HPDE6-E6E7 (cell line): ENCODE data around the gene SDCCAG8.

Experiments
- DNase-seq: peaks from one replicate; pipeline ENCODE4 v3.0.0; 2011; ENCODE audit warnings: missing footprints; ENCODE audit errors: extremely low spot score

SDCCAG8 gene

DNA sequence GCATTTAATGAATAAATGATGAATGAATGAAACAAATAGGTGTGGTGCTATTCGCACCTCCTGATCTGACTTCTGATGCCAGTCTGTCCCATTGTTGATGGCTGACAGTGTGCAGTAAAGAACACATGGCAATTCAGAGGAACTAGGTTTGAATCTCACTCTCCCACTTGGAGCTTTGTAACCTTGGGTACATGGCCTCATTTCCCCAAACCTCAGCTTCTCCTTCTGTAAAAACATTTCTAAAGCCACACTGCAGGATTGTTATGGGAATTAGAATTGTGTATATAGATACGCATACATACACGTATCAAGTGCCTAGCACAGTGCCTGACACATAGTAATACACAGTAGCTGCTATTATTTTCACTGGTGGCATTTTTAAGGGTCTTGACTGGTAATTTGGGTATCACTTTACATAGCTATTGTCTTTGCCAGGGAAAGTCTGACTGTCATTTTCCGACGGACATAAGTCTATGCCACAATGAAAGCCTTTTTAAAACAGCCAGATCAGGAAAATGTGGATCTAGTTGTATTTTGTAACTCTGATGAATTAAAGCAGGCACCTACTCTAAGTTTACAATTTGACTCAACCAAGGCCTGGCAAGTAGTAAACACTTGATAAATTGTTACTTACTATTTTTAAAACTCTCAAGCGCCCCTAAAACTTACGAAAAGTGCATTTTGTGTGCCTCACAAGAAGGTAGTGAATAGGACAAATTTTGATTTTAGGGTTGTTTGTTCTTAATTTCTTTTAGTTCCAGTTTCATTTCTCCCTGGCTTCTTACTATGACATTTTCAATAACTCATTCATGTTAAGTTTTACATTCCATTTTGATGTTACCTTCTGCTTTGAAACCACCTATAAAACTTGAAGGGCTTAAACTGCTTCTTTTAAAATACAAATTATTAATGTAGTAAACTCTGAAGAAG is 164.4 kb downstream of the SDCCAG8 start:
- DNase-seq: no peak

- no peak for DNase-seq
Observed at GRCh38 chr1:243420946-243421685, 165.3 kb downstream of the SDCCAG8 start.

DNA sequence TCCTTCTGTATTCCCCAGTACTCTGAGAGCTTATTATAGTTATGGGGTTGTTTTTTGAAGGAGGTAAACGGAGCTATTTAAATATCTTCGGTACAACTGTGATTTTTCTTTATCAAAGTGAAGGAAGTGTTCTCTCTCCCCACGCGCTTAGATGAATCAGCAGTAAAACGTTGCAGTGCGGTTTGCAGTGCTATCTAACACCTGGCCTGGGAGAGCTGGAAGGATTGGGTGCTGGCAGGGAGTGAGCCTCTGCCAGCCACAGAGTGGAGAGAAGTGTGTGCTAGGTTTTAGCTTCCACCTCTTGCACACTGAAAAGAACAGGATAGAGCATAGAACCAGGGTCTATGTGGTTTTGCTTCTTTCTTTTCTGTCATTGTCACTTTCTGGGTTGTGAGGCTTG is 165.9 kb downstream of the SDCCAG8 start:
- DNase-seq: peak; percentile 64

- DNase-seq: no peak
Observed at GRCh38 chr1:243422362-243422761, 166.5 kb downstream of the SDCCAG8 start.

DNA sequence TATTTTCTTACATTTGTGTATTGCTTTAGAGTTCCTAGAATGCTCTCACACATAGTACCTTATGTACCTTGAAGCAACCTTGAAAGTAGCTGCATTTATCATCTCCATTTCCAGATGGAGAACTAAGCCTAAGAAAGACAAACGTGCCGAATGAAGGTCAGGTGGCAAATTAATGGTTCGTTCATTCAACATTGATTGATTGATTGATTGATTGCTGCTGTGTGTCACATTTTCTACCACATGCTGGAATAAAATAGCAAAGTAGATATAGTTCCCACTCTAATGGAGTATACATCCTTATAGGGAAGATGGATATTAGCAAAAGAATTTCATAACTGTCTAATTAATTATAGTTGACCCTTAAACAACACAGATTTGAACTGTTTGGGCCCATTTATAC is 172.2 kb downstream of the SDCCAG8 start:
- DNase-seq: no peak

GRCh38 chr1:243428617-243429342 is 172.9 kb downstream of the SDCCAG8 start:
- no peak for DNase-seq

DNA sequence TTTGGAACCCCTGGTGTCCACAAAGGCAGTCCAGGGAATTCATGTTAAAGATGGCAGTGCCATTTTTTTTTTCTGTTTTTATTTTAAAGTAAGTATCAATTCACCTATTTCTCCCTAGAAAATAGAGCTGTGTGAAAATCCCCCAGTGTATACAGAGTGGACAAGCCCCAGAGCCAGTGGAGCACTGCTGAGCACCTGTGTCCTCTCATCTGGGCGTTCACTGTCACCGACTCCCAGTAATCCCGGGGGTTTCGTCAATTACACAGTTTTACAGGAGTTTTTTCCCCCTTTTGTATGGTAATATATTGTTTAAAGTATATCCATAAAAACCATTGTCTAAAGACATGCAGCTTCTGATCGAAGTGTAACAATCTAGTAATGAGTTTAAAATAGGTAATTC is 175.8 kb downstream of the SDCCAG8 start:
- no peak for DNase-seq

- no peak for DNase-seq
Observed at GRCh38 chr1:243432136-243432535, 176.3 kb downstream of the SDCCAG8 start.

GRCh38 chr1:243433737-243434370 is 178.0 kb downstream of the SDCCAG8 start:
- DNase-seq: no peak

DNA sequence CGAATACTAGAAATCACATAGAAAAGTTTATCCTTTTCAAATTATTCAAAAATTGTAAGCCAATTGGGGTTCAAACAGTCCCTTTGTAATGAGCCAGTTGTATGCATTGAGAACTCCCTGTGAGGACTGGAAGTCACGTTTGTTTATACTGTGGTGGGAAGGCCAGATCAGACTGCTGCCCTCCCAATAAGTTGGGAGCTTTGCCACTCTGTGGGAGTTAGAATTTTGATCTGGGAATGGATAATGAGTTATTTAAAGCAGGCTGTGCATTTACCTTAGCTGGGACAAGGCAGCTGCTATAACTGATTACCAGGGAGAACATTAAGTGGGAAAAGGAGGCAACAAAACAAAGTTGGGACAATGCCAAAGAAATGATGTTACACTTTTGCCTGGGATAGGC is 178.8 kb downstream of the SDCCAG8 start:
- DNase-seq: no peak

- no peak for DNase-seq
Observed at GRCh38 chr1:243435836-243436235, 180.0 kb downstream of the SDCCAG8 start.

DNA sequence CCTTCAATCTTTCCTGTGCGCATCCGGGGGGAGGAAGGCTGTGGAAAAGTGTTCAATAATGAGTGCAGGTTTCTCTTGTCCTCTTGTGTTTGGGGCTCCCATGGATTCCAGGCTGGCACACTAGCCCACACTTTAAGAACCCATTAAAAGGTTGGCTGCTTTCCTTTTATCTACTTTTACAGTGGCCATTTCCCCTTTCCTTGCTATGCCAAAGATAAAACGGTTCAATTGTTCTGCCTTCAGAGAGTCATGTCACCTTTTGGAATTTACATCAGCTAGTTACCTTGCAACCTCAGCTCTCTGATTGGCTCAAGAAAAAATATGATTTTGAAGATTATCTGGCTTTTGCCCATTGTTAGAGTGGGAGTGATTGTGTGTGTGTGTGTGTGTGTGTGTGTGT is 182.3 kb downstream of the SDCCAG8 start:
- no peak for DNase-seq

- no peak for DNase-seq
Observed at GRCh38 chr1:243438815-243439214, 183.0 kb downstream of the SDCCAG8 start.

GRCh38 chr1:243440406-243440805 is 184.6 kb downstream of the SDCCAG8 start:
- DNase-seq: no peak

DNA sequence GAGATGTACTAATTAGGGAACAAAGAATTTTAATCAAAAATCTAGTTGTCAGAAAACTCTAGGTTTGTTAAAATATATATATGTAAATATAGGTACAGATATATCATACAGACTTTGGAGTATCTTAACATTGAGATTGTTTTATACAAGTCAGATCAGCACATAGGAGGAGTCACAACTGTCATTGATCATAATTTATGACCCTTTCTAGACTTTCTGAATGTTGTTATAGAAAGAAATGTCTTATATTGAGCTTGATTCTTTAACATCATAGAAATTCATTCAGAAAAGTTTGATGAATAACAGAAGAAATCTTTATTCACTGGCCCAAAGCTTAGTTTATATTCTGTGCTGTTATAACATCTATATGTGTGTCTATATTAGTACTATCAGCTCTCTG is 185.8 kb downstream of the SDCCAG8 start:
- DNase-seq: no peak

DNA sequence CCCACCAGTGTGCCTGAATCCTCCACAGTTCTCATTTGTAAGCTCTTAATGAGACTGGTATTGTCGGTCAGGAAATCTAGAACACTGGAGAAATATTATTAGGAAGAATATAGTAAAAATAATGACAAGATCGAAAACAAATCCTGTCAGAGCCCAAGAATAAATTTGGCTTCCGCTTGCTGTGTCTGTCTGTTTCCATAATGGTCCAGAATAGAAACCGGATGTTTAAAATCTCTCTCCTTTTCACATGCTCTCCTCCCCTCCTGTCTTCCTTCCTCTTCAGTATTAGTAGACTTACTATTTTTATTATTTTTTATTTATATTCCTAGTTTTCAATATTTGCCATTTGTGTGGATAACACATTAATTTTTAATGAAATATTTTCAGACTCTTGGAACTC is 187.7 kb downstream of the SDCCAG8 start:
- DNase-seq: no peak

DNA sequence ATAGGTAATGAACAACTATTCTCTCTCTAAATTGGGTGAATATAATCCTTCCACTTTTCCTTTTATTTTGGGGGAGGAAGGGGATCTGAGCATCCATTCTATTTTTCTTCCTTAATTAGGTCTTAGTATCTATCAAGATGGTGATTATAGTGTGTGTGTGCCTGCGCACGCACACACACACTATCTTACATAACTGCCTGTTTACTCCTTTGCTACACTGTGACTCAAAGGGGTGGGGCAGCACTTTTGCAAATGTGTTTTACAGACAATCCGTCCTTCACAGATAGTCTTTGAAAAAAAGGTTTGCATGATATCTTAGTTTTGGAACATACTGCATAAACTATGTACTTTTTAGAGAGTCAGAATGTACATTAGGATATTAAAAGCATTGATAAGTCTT is 191.5 kb downstream of the SDCCAG8 start:
- DNase-seq: peak; percentile 14

DNA sequence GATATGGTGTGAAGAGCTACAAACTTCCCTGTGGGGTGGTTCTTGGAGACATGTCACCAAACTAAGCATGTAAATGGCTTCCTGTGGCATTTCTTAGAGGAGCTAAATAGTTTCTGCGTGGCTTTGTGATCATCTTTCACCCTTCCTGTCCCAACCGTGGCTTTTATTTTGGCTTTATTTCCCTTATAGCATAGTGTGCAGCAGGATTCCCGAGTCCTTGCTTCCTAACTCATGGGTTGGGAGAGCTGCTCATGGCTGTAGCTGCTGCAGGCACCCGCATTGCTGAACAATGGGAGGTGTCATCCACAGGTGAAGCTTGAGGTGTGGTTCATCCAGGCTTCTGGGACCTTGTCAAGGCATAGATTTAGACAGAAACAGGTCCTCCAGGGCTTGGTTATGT is 192.0 kb downstream of the SDCCAG8 start:
- no peak for DNase-seq

GRCh38 chr1:243449373-243449772 is 193.5 kb downstream of the SDCCAG8 start:
- DNase-seq: no peak

GRCh38 chr1:243452092-243452491 is 196.3 kb downstream of the SDCCAG8 start:
- no peak for DNase-seq

- no peak for DNase-seq
Observed at GRCh38 chr1:243454328-243454997, 198.6 kb downstream of the SDCCAG8 start.
